Stimulated activated memory B cell treated with anti-CD40 and anti-IgM and Interleukin-4, amounts not matched to agents 10 μg/mL and 1 μg/mL and 100 μg/mL, for 72 hours (primary cell): ENCODE measurements around the gene ST14.
"Not testable (repeated sequence)": the region's sequence is repeated elsewhere in the genome, so short reads cannot be mapped to it uniquely, and the experiment has no call there.

Experiments used
- ATAC-seq: fragments of 150-1000 bp; cut with Tn5 transposase; 2 replicates; pipeline ENCODE4 v1.10.0; 2021
- H3K27ac Mint-ChIP-seq: one replicate; pipeline ENCODE4 v1.8.0; 2022; ENCODE audit warnings: mild to moderate bottlenecking, mixed read lengths
- H3K27me3 Mint-ChIP-seq: one replicate; pipeline ENCODE4 v1.8.0; 2022; ENCODE audit warnings: mixed read lengths
- H3K36me3 Mint-ChIP-seq: one replicate; pipeline ENCODE4 v1.8.0; 2022; ENCODE audit warnings: mixed read lengths
- H3K4me1 Mint-ChIP-seq: one replicate; pipeline ENCODE4 v1.8.0; 2022; ENCODE audit warnings: mixed read lengths
- H3K4me3 Mint-ChIP-seq: one replicate; pipeline ENCODE4 v1.8.0; 2022; ENCODE audit warnings: mild to moderate bottlenecking, moderate library complexity, mixed read lengths
- H3K9me3 Mint-ChIP-seq: one replicate; pipeline ENCODE4 v1.8.0; 2022; ENCODE audit warnings: mixed read lengths

The ST14 gene

DNA sequence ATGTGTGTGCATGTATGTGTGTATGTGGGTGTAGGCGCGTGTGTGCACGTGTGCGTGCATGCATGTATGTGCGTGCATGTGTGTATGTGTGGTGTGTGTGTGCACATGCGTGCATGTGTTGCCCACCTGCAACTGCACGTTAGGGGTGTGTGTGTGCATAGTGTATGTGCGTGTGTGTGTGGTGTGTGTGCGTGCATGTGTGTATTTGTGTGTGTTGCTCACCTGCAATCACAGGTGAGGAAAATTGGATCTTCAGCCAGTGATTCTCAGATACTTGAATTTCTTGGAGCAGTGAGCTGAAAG, 54.3 kb downstream of the ST14 start:
- no peak for ATAC-seq
- peaks cover 10% of the 10 kb centered on the region for H3K36me3 Mint-ChIP-seq
- no peaks in the 10 kb centered on the region for H3K27me3 Mint-ChIP-seq
- no peak overlapping the region for H3K27ac Mint-ChIP-seq
- H3K4me3 Mint-ChIP-seq, result no peak overlapping the region
- H3K4me1 Mint-ChIP-seq, result peaks cover 6% of the 10 kb centered on the region
- H3K9me3 Mint-ChIP-seq, result no peaks in the 10 kb centered on the region

DNA sequence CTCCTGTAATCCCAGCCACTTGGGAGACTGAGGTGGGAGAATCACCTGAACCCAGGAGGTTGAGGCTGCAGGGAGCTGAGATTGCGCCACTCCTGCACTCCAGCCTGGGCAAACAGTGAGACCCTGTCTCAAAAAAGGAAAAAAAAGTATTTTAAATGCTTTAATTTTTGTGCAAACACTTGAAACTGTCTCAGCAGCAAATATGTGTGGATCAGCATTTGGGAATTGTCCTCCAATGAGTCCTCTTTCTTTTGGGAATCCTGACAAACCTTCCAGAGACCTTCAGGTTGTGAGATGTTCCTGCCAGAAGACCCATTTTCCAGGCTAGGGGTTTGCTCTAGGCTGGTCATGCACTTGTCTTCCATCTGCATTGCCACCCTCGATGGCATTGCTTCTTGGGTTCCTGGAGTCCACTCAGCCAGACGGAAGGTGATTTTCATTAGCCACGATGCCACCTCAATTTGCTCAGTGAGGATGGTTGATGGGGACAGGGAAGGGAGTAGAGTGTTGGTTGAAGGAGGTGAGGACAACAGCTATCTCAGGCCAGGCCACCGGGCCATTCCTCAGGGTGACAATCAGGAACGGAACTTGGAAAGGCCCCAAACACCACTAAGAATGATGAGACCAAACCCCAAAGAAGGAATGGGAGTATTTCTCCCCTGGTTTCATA, 55.4 kb downstream of the ST14 start:
- peaks cover 7% of the 10 kb centered on the region for H3K36me3 Mint-ChIP-seq
- H3K9me3 Mint-ChIP-seq, result no peaks in the 10 kb centered on the region
- no peak overlapping the region for H3K27ac Mint-ChIP-seq
- H3K4me3 Mint-ChIP-seq, result no peak overlapping the region
- H3K27me3 Mint-ChIP-seq, result no peaks in the 10 kb centered on the region
- ATAC-seq, result no peak
- peaks cover 6% of the 10 kb centered on the region for H3K4me1 Mint-ChIP-seq

DNA sequence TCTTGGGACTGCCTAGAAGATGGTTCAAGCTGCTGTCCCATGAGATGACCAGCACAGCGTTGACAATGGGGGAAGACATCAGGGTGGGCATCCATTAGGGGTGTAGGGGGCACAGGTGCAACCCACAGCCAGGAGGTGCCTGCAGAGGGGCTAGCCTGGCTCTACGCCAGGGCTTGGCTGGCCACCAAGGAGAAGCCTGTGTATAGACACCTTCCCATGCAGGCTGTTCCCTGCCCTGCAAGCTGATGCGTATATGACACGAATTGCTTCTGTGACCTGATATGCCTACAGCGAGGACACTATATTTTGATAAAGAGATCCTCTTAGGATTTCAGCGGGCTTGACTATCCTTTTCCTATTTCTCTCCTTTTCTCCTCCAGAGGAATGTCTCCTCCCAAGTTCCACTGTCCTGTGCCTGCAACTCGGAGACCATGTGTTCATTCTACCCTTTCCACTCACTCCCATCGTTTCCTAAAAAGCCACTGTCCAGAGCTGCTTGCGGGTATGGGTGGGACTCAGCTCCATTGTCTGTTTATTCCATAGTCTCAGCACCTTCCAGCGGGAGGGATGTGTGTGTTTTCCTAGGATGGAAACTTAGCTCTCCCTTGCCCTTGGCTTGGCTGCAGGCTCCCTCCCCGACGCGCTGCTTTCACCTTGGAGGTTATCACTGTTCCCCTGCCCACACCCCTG, 56.1 kb downstream of the ST14 start:
- Mint-ChIP-seq H3K4me1 (peaks cover 8% of the 10 kb centered on the region), H3K27me3 (no peaks in the 10 kb centered on the region), H3K9me3 (no peaks in the 10 kb centered on the region), H3K36me3 (peaks cover 7% of the 10 kb centered on the region), H3K27ac (no peak overlapping the region), H3K4me3 (no peak overlapping the region)
- ATAC-seq, result no peak

DNA sequence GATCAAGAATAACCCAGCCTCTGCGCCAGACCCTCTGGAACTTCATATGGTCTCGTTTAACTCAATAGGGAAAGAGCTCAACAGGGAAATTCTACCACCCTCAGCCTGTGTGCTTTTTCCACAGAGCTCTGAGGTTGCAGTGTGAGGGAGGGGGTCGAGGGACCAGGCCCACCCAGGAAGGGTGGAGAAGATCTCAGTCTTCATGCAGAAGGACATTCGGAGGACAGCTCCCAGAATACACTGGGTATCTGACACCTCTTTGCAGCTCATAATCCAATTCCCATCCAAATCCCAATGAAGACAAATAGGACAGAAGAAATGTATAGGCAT, 56.6 kb downstream of the ST14 start:
- peaks cover 11% of the 10 kb centered on the region for H3K4me1 Mint-ChIP-seq
- no peak for ATAC-seq
- H3K27me3 Mint-ChIP-seq, result no peaks in the 10 kb centered on the region
- no peak overlapping the region for H3K4me3 Mint-ChIP-seq
- H3K27ac Mint-ChIP-seq, result no peak overlapping the region
- H3K36me3 Mint-ChIP-seq, result peaks cover 7% of the 10 kb centered on the region
- no peaks in the 10 kb centered on the region for H3K9me3 Mint-ChIP-seq

DNA sequence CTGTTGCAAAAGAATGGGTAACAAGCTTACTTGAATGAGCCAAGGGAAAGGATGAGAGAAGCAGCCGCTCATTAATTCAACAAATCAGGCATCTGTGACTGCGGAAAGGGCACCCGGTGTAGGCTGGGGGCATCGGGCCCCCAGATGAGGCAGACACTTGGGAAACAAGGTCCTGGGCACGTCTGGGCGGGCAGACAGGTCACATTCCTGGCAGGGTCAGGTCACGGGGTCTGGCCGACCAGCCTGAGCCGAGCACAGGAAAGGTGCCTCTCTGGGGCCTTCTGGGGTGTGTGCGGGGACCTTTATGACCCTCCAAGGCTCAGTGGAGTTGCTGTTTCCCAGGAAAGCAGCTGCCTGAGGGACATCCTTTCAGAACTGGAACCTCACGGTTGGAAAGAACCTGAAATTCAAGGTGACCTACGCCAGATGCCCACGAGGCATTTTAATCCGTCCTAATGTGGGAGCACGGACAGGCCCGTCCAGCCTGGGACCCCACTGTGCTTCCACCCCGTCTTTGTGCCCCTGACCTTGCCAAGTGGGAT, 57.1 kb downstream of the ST14 start:
- H3K4me1 Mint-ChIP-seq, result peaks cover 11% of the 10 kb centered on the region
- no peaks in the 10 kb centered on the region for H3K9me3 Mint-ChIP-seq
- H3K27ac Mint-ChIP-seq, result no peak overlapping the region
- no peak for ATAC-seq
- H3K36me3 Mint-ChIP-seq, result peaks cover 2% of the 10 kb centered on the region
- no peak overlapping the region for H3K4me3 Mint-ChIP-seq
- no peaks in the 10 kb centered on the region for H3K27me3 Mint-ChIP-seq

DNA sequence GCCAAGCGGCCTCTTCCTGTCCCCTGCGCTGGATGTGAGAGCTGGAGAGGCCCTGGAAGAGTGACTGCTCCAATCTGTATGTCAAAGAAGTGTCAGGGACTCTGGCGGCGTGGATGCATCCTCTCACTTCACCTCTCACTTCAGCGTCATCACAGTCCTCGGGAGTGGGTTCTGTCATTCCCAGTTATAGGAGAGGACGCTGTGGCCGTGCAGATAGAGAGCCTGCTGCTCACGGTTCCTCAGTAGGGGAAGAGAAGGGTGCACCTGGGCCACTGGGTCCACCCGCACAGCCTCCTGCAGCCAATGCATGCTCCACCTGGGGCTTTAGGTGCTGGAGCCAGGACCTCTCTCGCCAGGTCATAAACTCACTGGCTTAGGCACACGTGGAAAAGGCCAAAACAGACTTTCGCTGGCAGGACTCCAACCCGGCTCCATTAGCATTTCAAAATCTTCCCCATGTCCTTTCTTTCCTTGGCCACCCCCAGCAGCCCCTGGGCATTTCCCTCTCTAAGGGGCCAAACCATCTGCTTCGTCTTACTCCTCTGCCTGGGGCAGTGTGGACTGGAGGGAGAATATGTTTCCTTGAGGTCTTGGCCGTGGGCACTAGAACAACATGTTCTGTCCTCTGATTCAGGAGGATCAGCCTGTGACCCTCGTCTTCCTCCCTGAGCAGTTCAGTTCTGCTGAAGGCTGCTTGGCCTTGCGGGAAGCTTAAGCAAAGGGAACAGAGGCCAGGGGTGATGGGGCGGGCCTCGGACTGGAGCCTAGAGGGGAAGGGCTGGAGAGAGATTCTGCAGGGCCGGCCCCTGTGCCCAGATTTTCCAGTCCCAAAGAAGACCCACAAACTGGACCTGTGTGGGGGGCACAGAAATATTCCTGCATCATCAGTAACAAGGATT, 57.8 kb downstream of the ST14 start:
- no peak for ATAC-seq
- Mint-ChIP-seq H3K9me3 (no peaks in the 10 kb centered on the region), H3K27ac (no peak overlapping the region), H3K4me1 (peaks cover 11% of the 10 kb centered on the region), H3K27me3 (no peaks in the 10 kb centered on the region), H3K36me3 (no peaks in the 10 kb centered on the region), H3K4me3 (no peak overlapping the region)

- ATAC-seq, result no peak
- no peak overlapping the region for H3K4me3 Mint-ChIP-seq
- no peaks in the 10 kb centered on the region for H3K36me3 Mint-ChIP-seq
- no peaks in the 10 kb centered on the region for H3K27me3 Mint-ChIP-seq
- H3K27ac Mint-ChIP-seq, result no peak overlapping the region
- H3K9me3 Mint-ChIP-seq, result no peaks in the 10 kb centered on the region
- H3K4me1 Mint-ChIP-seq, result peaks cover 5% of the 10 kb centered on the region
These were observed 59.0 kb downstream of the ST14 start for GRCh38 chr11:130218501-130219070.

GRCh38 chr11:130219148-130219547, 59.6 kb downstream of the ST14 start:
- no peaks in the 10 kb centered on the region for H3K9me3 Mint-ChIP-seq
- ATAC-seq, result no peak
- no peak overlapping the region for H3K27ac Mint-ChIP-seq
- peaks cover 5% of the 10 kb centered on the region for H3K4me1 Mint-ChIP-seq
- no peak overlapping the region for H3K4me3 Mint-ChIP-seq
- no peaks in the 10 kb centered on the region for H3K36me3 Mint-ChIP-seq
- no peaks in the 10 kb centered on the region for H3K27me3 Mint-ChIP-seq

DNA sequence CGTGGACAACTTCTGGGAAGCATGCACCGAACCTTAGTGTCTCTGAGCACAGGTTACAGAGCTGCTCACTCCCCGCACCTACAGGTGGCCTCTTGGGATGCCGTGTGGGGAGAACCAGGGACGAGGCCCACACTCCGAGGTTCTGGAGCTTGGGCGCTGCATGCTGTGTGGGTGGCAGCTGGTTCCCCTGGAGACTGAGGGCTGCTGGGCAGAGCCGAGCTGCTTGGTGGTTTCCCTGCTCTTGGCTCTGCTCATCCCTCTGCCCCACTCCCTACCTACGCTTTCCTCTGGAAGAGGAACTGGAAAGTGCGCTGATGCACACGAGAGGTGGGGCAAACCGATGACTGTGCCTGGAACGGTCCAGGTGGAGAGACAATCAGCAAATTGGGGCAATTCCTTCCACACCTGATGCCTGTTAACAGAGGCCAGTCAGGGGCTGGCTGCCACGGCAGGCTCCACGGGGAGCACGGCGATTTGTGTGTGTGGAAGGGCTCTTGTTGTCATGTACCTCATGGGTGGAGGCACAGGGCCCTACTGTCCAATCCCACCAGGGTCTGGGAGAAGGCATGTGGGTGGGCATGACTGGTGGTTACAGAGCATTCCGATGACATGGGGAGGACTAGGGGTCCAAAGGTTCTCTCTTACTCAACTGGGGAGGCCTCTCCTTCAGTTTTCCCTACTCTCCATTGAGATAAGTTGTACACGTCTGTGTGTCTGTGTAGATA, 60.9 kb downstream of the ST14 start:
- no peaks in the 10 kb centered on the region for H3K27me3 Mint-ChIP-seq
- H3K9me3 Mint-ChIP-seq, result no peaks in the 10 kb centered on the region
- peaks cover 5% of the 10 kb centered on the region for H3K4me1 Mint-ChIP-seq
- no peak for ATAC-seq
- no peak overlapping the region for H3K4me3 Mint-ChIP-seq
- H3K27ac Mint-ChIP-seq, result no peak overlapping the region
- H3K36me3 Mint-ChIP-seq, result no peaks in the 10 kb centered on the region

DNA sequence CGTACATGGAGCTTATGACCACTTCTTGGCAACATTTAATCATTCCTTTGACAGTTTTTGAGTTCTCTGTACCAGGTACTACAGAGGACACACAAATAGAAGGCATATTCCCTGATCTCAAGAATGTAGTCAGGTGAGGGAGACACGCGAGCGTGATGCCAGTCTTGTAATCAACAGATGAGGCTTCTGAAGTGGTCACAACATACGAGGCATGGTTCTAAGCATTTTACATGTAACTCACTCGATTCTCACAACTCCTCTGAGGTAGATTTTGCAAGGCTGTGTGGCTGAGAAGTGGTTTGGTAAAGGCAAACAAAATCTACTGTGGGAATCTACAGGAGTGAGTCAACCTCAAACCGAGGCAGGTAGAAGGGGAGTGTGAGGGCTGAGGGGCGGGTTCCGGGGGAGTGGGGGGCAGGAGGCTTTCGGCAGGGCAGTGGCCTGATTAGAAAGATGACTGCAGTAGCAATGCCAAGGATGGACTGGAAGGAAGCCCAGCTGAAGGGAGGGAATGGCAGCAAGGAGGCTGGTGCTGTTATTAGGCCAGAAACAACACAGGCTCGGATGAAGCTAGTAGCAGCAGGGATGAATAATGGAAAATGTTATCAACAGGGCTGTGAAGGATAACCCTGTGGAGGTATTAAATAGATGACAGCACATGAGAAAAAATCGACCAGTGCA, 63.8 kb downstream of the ST14 start:
- Mint-ChIP-seq H3K27ac (no peak overlapping the region), H3K27me3 (no peaks in the 10 kb centered on the region), H3K4me3 (no peak overlapping the region), H3K4me1 (peaks cover 10% of the 10 kb centered on the region), H3K36me3 (no peaks in the 10 kb centered on the region), H3K9me3 (no peaks in the 10 kb centered on the region)
- no peak for ATAC-seq

- Mint-ChIP-seq H3K9me3 (no peaks in the 10 kb centered on the region), H3K27ac (no peak overlapping the region), H3K36me3 (peaks cover 7% of the 10 kb centered on the region), H3K4me3 (no peak overlapping the region), H3K27me3 (no peaks in the 10 kb centered on the region), H3K4me1 (peaks cover 6% of the 10 kb centered on the region)
- ATAC-seq, result no peak
These were observed 67.8 kb downstream of the ST14 start for GRCh38 chr11:130227373-130227772.

DNA sequence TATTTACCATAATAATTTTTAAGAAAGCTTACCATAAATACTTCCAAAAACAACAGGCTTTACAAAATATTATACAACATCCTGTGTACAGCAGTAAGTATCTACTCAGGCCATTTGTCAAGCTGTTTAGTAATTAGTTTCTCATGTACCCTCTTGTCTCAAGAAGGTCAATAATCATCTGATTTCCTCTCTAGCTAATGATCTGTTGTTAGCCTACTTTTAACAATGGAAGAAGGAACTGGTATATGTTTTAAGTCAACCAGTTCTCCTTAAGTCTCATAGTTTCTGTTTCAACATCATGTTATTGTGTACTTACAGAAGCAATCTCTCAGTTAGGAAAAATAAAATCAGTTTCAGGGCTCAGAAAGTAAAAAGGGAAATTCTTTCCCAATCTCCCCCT, 73.9 kb downstream of the ST14 start:
- H3K36me3 Mint-ChIP-seq, result peaks cover 28% of the 10 kb centered on the region
- not testable (repeated sequence) for H3K9me3 Mint-ChIP-seq, H3K27ac Mint-ChIP-seq, H3K27me3 Mint-ChIP-seq, H3K4me1 Mint-ChIP-seq, H3K4me3 Mint-ChIP-seq
- ATAC-seq, result peak; percentile 24

- ATAC-seq, result not testable (repeated sequence)
- peaks cover 32% of the 10 kb centered on the region for H3K36me3 Mint-ChIP-seq
These were observed 74.3 kb downstream of the ST14 start for GRCh38 chr11:130233888-130234287.

DNA sequence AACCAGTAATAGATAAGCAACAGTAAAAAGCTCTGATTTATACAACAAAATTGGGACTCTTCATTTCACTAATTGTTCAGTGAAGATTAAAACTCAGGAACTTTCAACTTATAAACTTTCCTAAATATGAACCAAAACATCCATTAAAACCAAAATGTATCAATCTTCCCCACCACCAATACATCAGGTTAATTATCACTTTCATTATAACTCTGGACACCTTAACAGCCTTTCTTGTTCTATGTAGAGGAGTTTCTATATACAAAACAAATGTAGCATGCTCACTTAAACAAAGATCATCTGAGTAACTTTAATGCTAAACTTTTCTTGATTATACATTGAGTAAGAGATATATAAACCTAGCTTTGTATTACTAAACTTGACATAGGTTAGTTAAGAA, 74.7 kb downstream of the ST14 start:
- Mint-ChIP-seq H3K4me1 (peaks cover 6% of the 10 kb centered on the region), H3K36me3 (peaks cover 36% of the 10 kb centered on the region), H3K9me3 (no peaks in the 10 kb centered on the region), H3K4me3 (no peak overlapping the region), H3K27ac (no peak overlapping the region), H3K27me3 (no peaks in the 10 kb centered on the region)
- no peak for ATAC-seq

More at GRCh38 chr11:130233888-130234287, 74.3 kb downstream of the ST14 start:
- H3K4me1 Mint-ChIP-seq, H3K27ac Mint-ChIP-seq, H3K9me3 Mint-ChIP-seq, H3K4me3 Mint-ChIP-seq, H3K27me3 Mint-ChIP-seq: not testable (repeated sequence)
